Liver (tissue), 3 donors: Measurements from ENCODE around the gene ASXL1.

Source experiments
- GABPA ChIP-seq, 2 donors: IDR thresholded peaks in 1 of 2; conservative IDR thresholded peaks in 1 of 2; 2 replicates each; pipeline ENCODE4 v1.6.1; 2016; ENCODE audit warnings: antibody characterized with exemption in 2 of 2, mild to moderate bottlenecking in 1 of 2, moderate library complexity in 1 of 2
- HNF4G ChIP-seq: IDR thresholded peaks from 2 replicates; pipeline ENCODE4 v1.6.1; 2016; ENCODE audit warnings: antibody characterized with exemption
- JUND ChIP-seq, 2 donors: IDR thresholded peaks; 2 replicates each; pipeline ENCODE4 v1.6.1; 2016; ENCODE audit warnings: antibody characterized with exemption in 2 of 2
- YY1 ChIP-seq: IDR thresholded peaks from 2 replicates; pipeline ENCODE4 v1.6.1; 2016; ENCODE audit warnings: antibody characterized with exemption, mild to moderate bottlenecking
- TF ChIP-seq, protein P1 (sequence below): IDR thresholded peaks from 2 replicates; pipeline ENCODE4 v1.6.1; 2016; ENCODE audit warnings: antibody characterized with exemption
- TF ChIP-seq, protein P2 (sequence below): fragments of 150-350 bp; IDR thresholded peaks from 2 replicates; pipeline ENCODE4 v1.5.1; 2017; ENCODE audit warnings: improper control_type of control experiment, low read depth, low read length; ENCODE audit not compliant: missing input control
- donor health status: healthy.
- donor health status: healthy.

DNA sequence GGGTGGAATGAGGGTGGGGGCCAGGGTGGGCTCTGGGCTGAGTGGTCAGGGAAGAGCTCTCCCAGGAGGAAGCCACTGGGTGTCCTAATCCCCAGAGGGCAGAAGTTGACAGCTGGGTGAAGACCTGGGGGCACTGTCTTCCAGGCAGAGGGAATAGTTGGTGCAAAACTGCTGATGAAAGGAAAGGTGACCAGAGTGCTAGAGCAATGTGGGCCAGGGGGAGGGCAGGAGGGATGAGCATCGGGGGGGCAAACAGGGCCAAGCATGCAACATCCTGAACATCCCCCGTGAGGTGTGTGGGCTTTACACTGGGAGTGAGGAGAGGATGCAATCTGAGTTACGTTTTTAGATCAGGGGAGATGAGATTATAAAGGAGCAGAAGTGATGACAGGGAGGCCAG lies 129.2 kb downstream of the ASXL1 start:
- TF ChIP-seq, protein P1, sequence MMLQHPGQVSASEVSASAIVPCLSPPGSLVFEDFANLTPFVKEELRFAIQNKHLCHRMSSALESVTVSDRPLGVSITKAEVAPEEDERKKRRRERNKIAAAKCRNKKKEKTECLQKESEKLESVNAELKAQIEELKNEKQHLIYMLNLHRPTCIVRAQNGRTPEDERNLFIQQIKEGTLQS = no peak
- TF ChIP-seq HNF4G = no peak
- TF ChIP-seq GABPA (IDR thresholded peaks at IDR 0.05 in 1 of 2, conservative IDR thresholded peaks at IDR 0.05 in 1 of 2) = no peak
- TF ChIP-seq, protein P2, sequence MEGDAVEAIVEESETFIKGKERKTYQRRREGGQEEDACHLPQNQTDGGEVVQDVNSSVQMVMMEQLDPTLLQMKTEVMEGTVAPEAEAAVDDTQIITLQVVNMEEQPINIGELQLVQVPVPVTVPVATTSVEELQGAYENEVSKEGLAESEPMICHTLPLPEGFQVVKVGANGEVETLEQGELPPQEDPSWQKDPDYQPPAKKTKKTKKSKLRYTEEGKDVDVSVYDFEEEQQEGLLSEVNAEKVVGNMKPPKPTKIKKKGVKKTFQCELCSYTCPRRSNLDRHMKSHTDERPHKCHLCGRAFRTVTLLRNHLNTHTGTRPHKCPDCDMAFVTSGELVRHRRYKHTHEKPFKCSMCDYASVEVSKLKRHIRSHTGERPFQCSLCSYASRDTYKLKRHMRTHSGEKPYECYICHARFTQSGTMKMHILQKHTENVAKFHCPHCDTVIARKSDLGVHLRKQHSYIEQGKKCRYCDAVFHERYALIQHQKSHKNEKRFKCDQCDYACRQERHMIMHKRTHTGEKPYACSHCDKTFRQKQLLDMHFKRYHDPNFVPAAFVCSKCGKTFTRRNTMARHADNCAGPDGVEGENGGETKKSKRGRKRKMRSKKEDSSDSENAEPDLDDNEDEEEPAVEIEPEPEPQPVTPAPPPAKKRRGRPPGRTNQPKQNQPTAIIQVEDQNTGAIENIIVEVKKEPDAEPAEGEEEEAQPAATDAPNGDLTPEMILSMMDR = no peak
- no peak for TF ChIP-seq YY1
- TF ChIP-seq JUND (IDR thresholded peaks at IDR 0.05) = no peak
